ACC112 (cell line): ENCODE data around the gene IMPG2.

Source experiments
- H2AFZ ChIP-seq: fragments of 200-600 bp; sonication (generic); one replicate; pipeline ENCODE4 v1.6.0; 2017; ENCODE audit warnings: antibody characterized with exemption, low read length; ENCODE audit not compliant: unreplicated experiment
- H3K27ac ChIP-seq: fragments of 200-600 bp; sonication (generic); 2 replicates; pipeline ENCODE4 v1.5.1; 2014; ENCODE audit warnings: low read depth, mild to moderate bottlenecking, antibody characterized with exemption, low read length, moderate library complexity
- H3K27me3 ChIP-seq: fragments of 200-600 bp; sonication (generic); 2 replicates; pipeline ENCODE4 v1.6.1; 2014; ENCODE audit warnings: mild to moderate bottlenecking, antibody characterized with exemption, low read length, moderate library complexity, mixed read lengths; ENCODE audit not compliant: insufficient read depth
- H3K36me3 ChIP-seq: fragments of 200-600 bp; sonication (generic); 2 replicates; pipeline ENCODE4 v1.6.1; 2016; ENCODE audit warnings: mild to moderate bottlenecking, antibody characterized with exemption, low read length, moderate library complexity, mixed read lengths; ENCODE audit not compliant: insufficient read depth
- H3K4me1 ChIP-seq: fragments of 200-600 bp; sonication (generic); one replicate; pipeline ENCODE4 v1.6.1; 2016; ENCODE audit warnings: low read length, mixed read lengths; ENCODE audit not compliant: insufficient read depth, unreplicated experiment, control insufficient read depth
- H3K4me3 ChIP-seq: fragments of 200-600 bp; sonication (generic); 2 replicates; pipeline ENCODE4 v1.5.1; 2014; ENCODE audit warnings: mild to moderate bottlenecking, low read depth, low read length
- H3K79me2 ChIP-seq: fragments of 200-600 bp; sonication (generic); one replicate; pipeline ENCODE4 v1.6.0; 2016; ENCODE audit warnings: low read length; ENCODE audit not compliant: control insufficient read depth, unreplicated experiment, insufficient read depth

Gene IMPG2

GRCh38 chr3:101320475-101320874, at the start of gene IMPG2:
Gene IMPG2, minus strand, starts transcription at chr3:101320575. Its CDS starts 203 bp downstream, at chr3:101320372.
- no peak within 1 kb of the TSS for H2AFZ ChIP-seq
- H3K79me2 ChIP-seq = no peaks in the 10 kb centered on the region
- no peak within 1 kb of the TSS for H3K4me3 ChIP-seq
- H3K27me3 ChIP-seq = no peaks in the 10 kb centered on the region
- no peak within 1 kb of the TSS for H3K27ac ChIP-seq
- H3K4me1 ChIP-seq = no peaks in the 10 kb centered on the region
- H3K36me3 ChIP-seq = no peaks in the 10 kb centered on the region

GRCh38 chr3:101362406-101362805, 42.0 kb upstream of the IMPG2 start:
- no peak overlapping the region for H2AFZ ChIP-seq
- H3K4me3 ChIP-seq = no peak overlapping the region
- no peaks in the 10 kb centered on the region for H3K27me3 ChIP-seq
- no peaks in the 10 kb centered on the region for H3K79me2 ChIP-seq
- no peaks in the 10 kb centered on the region for H3K4me1 ChIP-seq
- no peak overlapping the region for H3K27ac ChIP-seq
- H3K36me3 ChIP-seq = peaks cover 19% of the 10 kb centered on the region

- Histone ChIP-seq H3K4me3 (no peak overlapping the region), H3K4me1 (no peaks in the 10 kb centered on the region)
These were observed 31.5 kb upstream of the IMPG2 start for GRCh38 chr3:101351829-101352228.

GRCh38 chr3:101340591-101340990, 20.2 kb upstream of the IMPG2 start:
- no peak overlapping the region for H3K27ac ChIP-seq
- no peaks in the 10 kb centered on the region for H3K79me2 ChIP-seq
- no peaks in the 10 kb centered on the region for H3K4me1 ChIP-seq
- peaks cover 3% of the 10 kb centered on the region; the same call in 1 of the 2 replicates for H3K36me3 ChIP-seq
- no peaks in the 10 kb centered on the region for H3K27me3 ChIP-seq
- no peak overlapping the region for H3K4me3 ChIP-seq
- H2AFZ ChIP-seq = no peak overlapping the region

More at GRCh38 chr3:101351829-101352228, 31.5 kb upstream of the IMPG2 start:
- no peak overlapping the region for H3K27ac ChIP-seq
- H2AFZ ChIP-seq = no peak overlapping the region
- no peaks in the 10 kb centered on the region; the same call in 1 of the 2 replicates for H3K36me3 ChIP-seq
- H3K27me3 ChIP-seq = no peaks in the 10 kb centered on the region
- no peaks in the 10 kb centered on the region for H3K79me2 ChIP-seq

- no peak overlapping the region for H3K4me3 ChIP-seq
- H3K27ac ChIP-seq = no peak overlapping the region
- H3K27me3 ChIP-seq = no peaks in the 10 kb centered on the region
- H2AFZ ChIP-seq = no peak overlapping the region
- no peaks in the 10 kb centered on the region for H3K36me3 ChIP-seq
- no peaks in the 10 kb centered on the region for H3K79me2 ChIP-seq
- H3K4me1 ChIP-seq = no peaks in the 10 kb centered on the region
These were observed 13.5 kb upstream of the IMPG2 start for GRCh38 chr3:101333883-101334282.

- no peak overlapping the region for H2AFZ ChIP-seq
- H3K27me3 ChIP-seq = no peaks in the 10 kb centered on the region
- no peaks in the 10 kb centered on the region for H3K79me2 ChIP-seq
- H3K27ac ChIP-seq = no peak overlapping the region
- no peaks in the 10 kb centered on the region for H3K4me1 ChIP-seq
- H3K36me3 ChIP-seq = no peaks in the 10 kb centered on the region
- no peak overlapping the region for H3K4me3 ChIP-seq
These were observed 8.8 kb upstream of the IMPG2 start for GRCh38 chr3:101329016-101329673.

GRCh38 chr3:101325393-101326134, 5.2 kb upstream of the IMPG2 start:
- Histone ChIP-seq H3K4me1 (no peaks in the 10 kb centered on the region), H3K4me3 (no peak overlapping the region), H3K27ac (no peak overlapping the region)

GRCh38 chr3:101319531-101319930, 844 bp downstream of the IMPG2 start:
- H3K4me1 ChIP-seq = no peaks in the 10 kb centered on the region
- no peaks in the 10 kb centered on the region for H3K79me2 ChIP-seq
- H2AFZ ChIP-seq = no peak overlapping the region
- no peaks in the 10 kb centered on the region for H3K36me3 ChIP-seq
- no peak overlapping the region for H3K4me3 ChIP-seq
- no peaks in the 10 kb centered on the region for H3K27me3 ChIP-seq
- H3K27ac ChIP-seq = no peak overlapping the region

More at GRCh38 chr3:101325393-101326134, 5.2 kb upstream of the IMPG2 start:
- H2AFZ ChIP-seq = no peak overlapping the region
- H3K36me3 ChIP-seq = no peaks in the 10 kb centered on the region
- H3K79me2 ChIP-seq = no peaks in the 10 kb centered on the region
- no peaks in the 10 kb centered on the region for H3K27me3 ChIP-seq

GRCh38 chr3:101312545-101312944, 7.8 kb downstream of the IMPG2 start:
- Histone ChIP-seq H3K27me3 (no peaks in the 10 kb centered on the region), H3K36me3 (0 out of 2 replicates have a peak, but pooled peaks cover 2% of the 10 kb centered on the region), H3K4me1 (peaks cover 11% of the 10 kb centered on the region), H2AFZ (no peak overlapping the region), H3K79me2 (no peaks in the 10 kb centered on the region), H3K4me3 (no peak overlapping the region), H3K27ac (no peak overlapping the region)

- H2AFZ ChIP-seq = no peak overlapping the region
- no peaks in the 10 kb centered on the region for H3K27me3 ChIP-seq
- no peak overlapping the region for H3K4me3 ChIP-seq
- peaks cover 11% of the 10 kb centered on the region for H3K4me1 ChIP-seq
- H3K27ac ChIP-seq = no peak overlapping the region
- H3K36me3 ChIP-seq = 0 out of 2 replicates have a peak, but pooled peaks cover 2% of the 10 kb centered on the region
- no peaks in the 10 kb centered on the region for H3K79me2 ChIP-seq
These were observed 8.7 kb downstream of the IMPG2 start for GRCh38 chr3:101311676-101312075.

GRCh38 chr3:101310978-101311375, 9.4 kb downstream of the IMPG2 start:
- Histone ChIP-seq H3K4me1 (peaks cover 11% of the 10 kb centered on the region), H3K27ac (peak overlapping the region; percentile 76), H3K36me3 (0 out of 2 replicates have a peak, but pooled peaks cover 2% of the 10 kb centered on the region), H3K79me2 (no peaks in the 10 kb centered on the region), H3K27me3 (no peaks in the 10 kb centered on the region), H2AFZ (peak overlapping the region; percentile 50), H3K4me3 (peak overlapping the region; percentile 25; the same call in 1 of the 2 replicates)
